GM21717 (cell line): ENCODE results near the gene GPR137.
A peak's percentile ranks its signal among the peaks of the same experiment; 100 is the strongest.

Experiments
- ATAC-seq: cut with Tn5 transposase; IDR thresholded peaks from one replicate; pipeline ENCODE4 v1.9.1; 2021; ENCODE audit warnings: mild to moderate bottlenecking, moderate library complexity; ENCODE audit not compliant: unreplicated experiment

GPR137 gene

DNA sequence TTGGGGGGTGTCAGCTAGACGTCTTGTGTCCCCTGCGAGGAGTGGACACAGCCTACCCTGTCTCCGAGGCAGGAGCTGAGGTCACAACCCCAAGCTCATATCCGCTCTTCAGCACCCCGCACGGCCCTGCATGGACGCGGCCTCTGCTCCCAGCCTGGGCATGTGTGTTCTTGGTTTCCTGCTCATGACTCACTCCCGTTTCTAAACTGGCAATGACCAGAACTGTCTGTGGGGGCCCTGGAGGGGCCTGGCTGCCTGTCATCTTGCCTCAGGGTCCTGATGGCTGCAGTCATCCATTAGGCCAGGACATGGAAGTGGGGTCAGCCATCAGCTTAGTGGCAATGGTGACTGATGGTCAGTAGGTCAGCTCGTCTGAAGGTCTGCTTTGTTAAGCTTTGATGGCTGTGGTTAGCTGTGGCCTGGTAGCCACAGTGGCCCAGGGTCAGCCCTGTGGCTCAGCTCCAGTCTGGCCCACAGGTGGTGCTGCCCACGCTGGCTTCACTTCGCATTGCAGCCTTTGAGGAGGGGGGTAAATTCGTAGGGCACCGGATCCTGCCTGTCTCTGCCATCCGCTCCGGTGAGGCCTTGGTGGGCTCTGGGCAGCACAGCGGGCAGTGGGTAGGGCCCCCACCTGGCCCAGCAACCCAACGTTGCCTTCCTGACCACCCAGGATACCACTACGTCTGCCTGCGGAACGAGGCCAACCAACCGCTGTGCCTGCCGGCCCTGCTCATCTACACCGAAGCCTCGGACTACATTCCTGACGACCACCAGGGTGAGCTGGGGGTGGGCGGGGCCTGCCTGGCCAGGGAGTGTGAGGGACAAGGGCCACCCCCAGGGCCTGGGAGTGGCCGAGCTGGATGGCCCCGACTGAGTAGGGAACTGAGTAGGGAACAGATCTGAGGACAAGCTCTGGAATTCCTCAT, 22.4 kb upstream of the GPR137 start:
- no peak for ATAC-seq

DNA sequence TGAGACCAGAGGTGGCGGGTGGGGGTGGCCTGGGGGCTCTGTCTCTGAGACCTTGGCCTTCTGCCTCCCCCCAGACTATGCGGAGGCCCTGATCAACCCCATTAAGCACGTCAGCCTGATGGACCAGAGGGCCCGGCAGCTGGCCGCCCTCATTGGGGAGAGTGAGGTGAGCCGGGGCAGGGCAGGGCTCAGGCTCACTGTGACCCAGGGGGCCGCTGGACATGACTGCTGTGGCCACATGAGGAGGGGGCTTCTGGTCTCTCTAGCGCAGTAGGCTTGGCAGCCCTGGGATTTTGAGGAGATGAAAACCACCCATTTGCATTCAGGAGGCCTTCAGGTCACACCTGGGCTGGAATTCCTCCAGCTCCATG, 21.7 kb upstream of the GPR137 start:
- ATAC-seq, result no peak

DNA sequence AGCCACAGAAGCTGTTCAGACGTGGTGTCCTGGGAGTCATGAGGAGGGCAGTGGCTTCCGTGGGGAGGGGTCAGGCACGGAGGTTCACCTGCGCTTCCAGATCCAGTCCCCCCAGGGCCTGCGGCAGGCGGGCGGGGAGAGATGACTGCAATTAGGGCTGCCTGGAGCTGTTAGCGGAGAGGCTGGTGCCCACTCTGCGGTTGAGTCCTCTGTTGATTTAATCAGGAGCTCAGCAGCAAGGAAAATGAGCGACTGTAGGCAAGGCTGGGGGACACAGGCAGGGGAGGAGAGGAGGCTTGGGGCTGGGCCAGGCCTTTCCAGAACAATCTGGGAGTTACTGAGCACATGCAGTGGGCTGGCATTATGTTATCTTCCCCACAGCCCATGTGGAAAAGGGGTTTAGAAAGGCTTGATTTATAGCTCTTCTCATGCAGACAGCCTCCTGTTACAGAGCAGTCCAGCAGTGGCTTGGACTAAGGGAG, 21.2 kb upstream of the GPR137 start:
- ATAC-seq, result no peak

DNA sequence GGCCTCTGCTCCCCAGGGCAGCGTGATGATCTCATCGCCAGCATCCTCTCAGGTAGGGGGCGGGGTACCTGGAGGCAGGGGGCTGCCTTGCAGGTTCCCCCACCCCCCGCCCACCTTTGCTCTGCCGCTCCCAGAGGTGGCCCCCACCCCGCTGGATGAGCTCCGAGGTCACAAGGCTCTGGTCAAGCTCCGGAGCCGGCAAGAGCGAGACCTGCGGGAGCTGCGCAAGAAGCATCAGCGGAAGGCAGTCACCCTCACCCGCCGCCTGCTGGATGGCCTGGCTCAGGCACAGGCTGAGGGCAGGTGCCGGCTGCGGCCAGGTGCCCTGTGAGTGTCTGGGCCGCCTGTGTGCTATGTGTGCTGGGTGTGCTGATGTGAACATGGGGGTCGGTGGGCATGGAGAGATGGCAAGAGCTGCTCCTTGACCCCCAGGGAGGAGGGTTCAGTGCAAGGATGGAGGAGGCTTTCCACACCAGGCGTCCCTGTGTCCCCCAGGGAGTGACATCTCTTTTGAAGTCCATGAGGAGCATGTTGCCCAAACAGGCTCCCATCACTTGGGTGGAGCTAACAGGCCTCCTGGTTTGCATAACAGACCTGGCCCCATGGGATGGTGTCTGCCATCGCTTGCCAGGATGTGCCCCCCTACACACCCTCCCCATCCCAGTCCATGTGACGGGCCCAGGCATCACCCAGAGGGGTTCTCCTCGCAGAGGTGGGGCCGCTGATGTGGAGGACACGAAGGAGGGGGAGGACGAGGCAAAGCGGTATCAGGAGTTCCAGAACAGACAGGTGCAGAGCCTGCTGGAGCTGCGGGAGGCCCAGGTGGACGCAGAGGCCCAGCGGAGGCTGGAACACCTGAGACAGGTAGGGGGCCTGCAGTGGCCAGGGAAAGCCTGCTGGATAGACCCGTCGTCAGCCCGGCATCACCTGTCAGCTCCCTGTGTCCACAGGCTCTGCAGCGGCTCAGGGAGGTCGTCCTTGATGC, 20.2 kb upstream of the GPR137 start:
- no peak for ATAC-seq

DNA sequence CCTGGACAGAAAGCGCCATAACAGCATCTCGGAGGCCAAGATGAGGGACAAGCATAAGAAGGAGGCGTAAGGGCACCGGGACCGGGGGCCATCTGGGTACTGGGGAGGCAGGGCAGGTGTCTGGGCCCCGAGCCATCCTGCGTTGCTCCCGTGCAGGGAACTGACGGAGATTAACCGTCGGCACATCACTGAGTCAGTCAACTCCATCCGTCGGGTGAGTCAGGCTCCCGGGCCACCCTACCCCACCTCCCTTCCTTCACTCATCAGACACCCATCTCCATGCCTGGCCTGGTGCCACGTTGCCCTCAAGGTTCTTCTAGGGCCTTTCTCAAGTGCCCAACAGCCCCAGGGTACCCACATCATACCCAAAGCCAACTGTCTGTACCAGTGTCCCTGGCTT, 19.3 kb upstream of the GPR137 start:
- ATAC-seq, result no peak

DNA sequence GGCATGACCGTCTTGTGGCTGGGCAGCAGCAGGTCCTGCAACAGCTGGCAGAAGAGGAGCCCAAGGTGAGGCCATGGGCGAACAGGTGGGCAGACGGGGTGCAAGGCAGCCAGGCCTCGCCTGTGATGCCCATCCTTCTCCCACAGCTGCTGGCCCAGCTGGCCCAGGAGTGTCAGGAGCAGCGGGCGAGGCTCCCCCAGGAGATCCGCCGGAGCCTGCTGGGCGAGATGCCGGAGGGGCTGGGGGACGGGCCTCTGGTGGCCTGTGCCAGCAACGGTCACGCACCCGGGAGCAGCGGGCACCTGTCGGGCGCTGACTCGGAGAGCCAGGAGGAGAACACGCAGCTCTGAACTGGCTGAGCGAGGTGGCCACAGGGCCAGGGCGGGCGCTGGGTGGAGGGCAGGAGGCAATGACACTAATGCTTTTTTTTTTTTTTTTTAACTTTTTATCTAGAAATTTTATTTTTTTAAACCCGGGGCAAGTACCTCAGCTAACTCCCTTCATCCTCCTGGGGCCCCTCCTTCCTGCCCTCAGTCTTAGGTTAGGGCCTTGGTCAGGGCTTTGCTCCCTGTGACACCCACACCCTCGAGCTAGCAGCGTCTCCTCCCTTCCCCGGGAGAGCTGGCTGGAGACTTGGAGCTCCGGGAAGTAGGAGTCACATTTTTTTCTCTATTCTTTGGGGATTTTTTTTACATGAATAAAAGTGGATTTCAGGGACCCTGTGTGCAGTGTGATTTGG, 18.3 kb upstream of the GPR137 start:
- no peak for ATAC-seq

DNA sequence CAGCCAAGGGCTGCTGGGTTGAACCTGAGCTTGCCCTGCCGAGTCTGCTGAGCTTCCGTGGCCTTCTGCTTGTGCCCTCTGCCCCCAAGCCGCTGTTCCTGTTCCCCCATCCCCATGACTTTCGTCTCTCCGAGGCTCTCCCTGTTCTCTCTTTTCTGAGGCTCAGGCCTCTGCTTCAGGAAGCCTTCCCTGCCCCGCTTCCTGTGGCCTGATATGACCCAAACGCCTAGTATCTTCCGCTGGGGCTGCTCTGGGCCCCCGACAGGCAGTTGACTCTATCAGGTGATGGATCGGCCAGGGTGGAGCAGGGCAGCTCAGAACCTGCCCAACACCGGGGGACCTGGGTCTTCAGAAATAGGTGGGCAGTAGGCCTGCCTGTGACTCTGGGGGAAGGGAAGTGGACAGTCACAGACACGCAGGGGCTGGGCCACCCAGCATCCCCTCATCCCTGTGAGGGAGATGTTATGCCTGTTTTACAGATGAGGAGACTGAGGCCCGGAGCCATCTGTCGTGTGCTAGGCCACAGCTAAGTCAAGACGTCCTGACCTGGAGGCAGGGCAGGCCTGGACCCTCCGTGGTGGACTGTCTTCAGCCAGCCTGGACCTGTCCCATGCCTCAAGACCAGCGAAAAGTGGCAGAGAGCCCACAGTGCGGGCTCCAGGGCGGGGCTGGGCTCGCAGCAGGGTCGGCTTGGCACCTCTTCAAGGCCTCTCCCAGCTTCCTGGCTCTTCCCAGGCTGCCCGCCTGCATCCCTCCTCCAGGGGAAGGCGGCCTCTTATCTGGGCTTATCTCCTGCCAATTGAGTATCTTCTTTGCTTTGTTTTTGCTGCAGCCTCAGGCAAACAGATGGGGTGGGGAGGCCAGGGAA, 17.4 kb upstream of the GPR137 start:
- no peak for ATAC-seq

DNA sequence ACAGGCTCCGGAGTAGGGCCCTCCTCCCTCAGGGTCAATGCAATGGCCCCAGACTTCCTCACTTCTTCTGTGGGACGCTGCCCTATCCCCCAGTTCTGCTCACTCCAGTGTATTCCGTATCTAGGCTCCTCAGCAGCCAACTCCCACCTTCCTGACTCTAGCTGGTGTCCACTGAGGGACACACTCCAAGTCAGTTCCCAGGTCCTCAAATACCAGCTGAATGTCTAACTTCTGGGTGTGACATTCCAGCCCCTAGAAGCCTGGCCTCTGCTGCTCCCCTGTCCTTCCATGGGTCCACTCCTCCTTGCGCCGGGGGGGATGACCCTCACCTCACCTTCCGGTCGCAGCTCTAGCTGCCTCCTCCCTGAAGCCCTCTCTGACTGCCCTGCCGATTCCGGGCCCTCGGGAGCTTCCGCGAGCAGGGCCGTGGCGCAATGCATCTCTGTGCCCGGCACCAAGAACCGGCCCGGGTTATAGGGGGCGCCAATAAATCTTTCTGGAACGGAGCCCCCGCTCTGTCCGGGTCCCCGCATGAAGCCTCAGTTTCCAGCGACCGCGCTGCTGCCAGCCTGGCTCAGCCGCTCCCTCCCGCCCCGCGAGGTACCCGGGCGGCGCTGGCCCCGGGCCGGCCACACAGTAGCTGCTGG, 16.6 kb upstream of the GPR137 start:
- peak; percentile 16 for ATAC-seq

DNA sequence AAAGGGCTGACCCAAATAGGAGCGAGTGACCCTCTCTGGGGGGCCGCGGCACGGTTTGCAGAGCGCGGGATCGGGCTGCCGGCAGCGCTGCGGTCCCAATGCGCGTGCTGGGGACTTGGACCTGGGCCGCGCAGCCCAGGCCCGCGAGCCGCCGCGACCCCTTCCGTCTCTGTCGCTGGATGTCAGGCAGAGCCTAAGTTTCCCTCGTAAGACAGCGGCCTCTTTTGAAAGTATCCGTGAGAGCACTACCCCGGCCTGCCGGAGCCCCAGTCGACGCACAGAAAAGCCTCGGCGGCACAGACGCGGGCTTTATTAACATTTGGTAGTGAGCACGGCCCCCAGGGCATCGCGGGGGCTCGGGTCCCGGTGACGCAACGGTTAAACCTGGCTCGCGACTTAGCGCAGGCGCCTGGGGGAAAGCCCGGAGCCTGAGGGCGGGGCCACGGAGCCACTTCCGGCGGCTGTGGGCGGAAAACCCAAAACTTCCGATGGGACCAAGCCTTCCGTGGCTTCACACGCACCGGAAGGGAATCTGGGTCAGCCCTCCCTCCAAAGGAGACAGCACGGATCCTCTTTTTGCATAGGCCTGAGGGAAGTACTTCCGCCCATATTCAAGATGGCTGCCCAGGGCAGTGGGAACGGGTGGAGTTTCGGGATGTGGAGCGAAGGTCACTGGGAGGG, 16.0 kb upstream of the GPR137 start:
- peak; percentile 55 for ATAC-seq

DNA sequence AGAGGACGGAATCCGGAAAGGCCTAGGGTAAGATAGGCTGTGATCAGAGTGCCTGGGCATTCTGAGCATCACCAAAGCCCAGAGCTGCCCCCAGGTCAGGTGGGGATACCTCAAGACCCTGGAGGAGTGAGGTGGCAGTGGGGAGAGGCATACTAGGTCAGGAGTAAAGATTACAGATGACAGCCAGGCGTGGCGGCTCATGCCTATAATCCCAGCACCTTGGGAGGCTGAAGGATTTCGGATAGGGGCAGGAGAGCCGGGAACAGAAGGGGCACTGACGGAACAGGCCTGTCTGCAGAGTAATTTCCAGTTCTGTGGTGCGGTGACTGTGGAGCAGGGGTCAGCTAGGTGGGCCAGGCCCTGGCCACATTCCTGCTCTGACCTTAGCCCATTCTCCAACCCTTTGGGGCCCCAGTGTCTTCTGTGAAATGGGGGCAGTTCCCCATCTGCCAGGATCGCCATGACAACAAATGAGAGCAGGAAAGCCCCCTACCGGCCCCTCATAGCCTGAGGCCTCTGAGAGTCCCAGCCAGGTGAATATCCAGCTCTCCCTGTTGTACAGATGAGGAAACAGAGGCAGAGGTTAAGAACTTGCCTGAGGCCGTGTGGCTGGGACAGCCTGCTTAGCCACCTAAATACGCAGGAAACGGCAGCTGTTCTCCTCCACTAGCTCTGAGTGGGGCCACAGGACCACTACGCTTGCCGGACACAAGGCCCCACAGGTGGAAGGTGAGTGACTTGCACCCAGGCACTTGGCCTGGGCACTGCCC, 10.4 kb upstream of the GPR137 start:
- ATAC-seq, result no peak

DNA sequence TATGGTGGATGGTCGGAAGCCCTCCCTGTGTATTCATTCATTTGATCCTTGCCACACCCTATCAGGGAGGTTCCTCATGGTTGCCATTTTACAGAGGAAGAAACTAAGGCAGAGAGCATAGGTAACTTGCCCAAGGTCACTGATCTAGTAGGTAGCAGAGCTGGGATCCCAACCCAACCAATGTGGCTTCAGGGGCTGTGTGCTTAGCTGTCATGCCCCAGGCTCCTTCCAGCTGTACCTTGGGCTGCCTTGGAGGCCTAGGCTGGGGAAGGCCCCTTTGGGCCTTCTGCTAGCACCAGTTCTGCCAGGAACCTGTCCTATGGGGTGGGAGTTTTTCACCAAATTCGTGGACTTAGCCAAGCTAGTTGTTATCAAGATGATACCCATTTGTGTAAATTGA, 9.8 kb upstream of the GPR137 start:
- no peak for ATAC-seq

DNA sequence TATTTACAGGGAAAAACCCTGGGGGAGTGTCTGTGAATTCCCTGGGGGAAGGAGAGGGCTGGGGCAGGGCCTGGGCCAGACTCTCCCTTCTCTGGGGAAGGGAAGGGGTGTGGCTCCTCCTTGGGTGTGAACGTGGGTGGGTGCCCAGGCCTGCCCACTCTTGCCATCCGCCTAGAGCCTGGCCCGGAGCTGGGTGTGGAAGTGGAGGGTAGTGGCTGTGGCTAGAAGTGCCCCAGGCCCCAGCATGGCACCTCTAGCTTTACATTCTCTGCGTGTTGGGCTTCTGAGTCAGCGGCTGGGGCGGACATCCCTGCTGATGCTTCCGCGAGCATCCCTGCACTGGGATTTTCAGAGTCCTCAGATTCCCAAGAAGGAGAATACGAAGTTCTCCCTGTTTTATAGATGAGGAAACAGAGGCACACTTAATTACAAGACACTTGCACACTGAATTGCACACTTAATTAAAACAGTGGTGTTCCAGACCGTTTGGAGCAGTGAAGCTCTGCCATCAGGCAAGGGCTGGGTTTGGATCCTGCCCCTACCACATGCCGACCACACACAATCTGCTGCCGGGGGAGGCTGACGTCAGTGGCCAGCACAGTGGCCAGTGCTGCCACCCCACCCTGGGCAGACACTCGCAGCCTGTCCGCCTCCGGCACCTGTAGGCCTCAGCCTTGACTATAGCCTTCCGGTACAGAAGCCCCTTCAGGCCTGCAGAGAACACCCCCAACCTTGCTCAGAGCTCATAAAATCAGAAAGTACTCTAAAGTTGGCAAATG, 8.8 kb upstream of the GPR137 start:
- no peak for ATAC-seq

DNA sequence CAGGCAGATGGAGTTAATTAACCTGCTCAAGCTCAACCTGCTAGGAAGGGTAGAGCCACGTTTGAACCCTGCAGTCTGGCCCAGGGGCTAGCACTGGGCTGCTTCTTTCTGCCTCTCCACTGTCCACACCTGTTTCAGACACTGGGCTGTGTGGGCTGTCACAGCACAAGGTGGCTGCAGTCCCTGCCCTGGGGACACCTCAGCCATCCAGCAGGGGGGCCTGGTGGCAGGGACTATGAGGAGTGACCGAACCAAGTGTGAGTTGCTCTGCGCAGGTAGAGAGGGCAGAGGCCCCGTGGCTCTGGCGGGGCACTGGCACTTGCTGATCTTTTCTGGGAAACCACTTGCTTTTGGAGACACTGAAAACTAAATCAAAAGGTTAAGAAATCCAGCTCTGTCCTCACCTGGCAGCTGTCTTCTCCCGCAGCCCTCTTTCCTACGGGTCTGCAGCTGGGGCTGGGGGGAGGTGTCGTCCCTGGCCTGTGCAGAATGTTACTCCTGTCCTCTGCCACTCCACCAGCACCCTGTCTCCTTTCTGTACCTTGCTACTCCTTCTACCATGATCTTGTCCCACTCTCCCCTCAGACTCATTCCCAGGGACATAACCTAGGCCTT, 7.0 kb upstream of the GPR137 start:
- no peak for ATAC-seq

DNA sequence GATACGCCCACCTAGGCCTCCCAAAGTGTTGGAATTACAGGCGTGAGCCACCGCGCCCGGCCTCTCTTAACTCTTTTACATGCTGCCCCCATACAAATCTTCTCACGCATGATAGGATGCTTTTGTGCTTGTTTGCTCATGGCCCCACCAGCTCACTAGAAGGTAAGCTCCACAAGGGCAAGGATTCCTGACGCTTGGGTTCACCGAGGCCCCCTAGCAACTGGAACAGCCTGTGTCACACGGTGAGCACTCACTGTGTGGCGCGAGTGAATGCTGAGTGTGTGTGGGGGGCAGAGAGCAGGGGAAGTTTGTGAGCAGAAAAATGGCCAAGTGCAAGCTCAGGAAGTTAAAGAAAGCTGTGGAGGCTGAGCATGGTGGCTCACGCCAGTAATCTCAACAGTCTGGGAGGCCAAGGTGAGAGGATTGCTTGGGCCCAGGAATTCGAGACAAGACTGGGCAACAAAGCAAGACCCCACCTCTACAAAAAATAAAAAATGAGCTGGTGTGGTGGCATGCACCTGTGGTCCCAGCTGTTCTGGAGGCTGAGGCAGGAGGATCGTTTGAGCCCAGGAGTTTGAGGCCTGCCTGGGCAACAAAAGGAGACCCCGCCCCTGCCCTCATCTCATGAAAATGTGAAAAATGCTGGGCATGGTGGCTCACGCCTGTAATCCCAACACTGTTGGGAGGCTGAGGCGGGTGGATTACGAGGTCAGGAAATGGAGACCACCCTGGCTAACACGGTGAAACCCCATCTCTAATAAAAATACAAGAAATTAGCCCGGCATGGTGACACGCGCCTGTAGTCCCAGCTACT, 3.5 kb upstream of the GPR137 start:
- no peak for ATAC-seq

DNA sequence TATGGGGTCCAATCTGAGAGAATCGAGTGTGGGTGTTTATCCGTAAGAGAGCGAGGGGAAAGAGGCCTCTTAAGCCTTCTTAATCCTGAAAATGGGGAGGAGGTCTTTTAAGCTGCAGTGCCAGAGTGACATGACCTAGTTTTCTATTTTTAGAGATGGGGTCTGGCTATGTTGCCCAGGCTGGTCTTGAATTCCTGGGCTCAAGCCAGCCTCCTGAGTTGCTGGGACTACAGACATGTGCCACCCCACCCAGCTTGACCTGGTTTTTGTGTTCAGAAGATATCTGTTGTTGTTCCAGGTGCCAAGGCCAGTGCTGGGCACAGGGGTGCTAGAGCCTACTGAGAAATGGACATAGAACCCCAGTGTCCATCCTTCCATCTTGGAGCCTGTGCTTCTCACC, 2.6 kb upstream of the GPR137 start:
- no peak for ATAC-seq
